Heart left ventricle (tissue), 16 donors: Measurements from ENCODE around the gene OOEP. TPM values are rescaled to one million over a fixed set of nuclear protein-coding genes. Genes with fewer than 3 reads are reported as not detected.

ENCODE experiments used
- ATAC-seq, 4 donors: fragments of 200-7000 bp; cut with Tn5 transposase; one replicate each; pipeline ENCODE4 v1.9.1; 2020 to 2022; ENCODE audit warnings: moderate library complexity in 4 of 4, mild to moderate bottlenecking in 3 of 4, moderate number of reproducible peaks in 1 of 4
- DNase-seq, 5 donors: peaks; one replicate each; pipeline ENCODE4 v3.0.0-alpha.2; 2020
- H3K27ac ChIP-seq, 12 donors: fragments of 200-600 bp; sonication (generic) in 4 of 12; one replicate each; pipeline versions ENCODE4 v1.5.0 to v1.8.0; 2016 to 2022; ENCODE audit warnings: mild to moderate bottlenecking in 2 of 12
- H3K27me3 ChIP-seq, 9 donors: fragments of 200-600 bp; sonication (generic) in 2 of 9; one replicate each; pipeline versions ENCODE4 v1.5.1 to v1.8.0; 2016 to 2022; ENCODE audit warnings: mild to moderate bottlenecking in 3 of 9
- H3K36me3 ChIP-seq, 9 donors: fragments of 200-600 bp; sonication (generic) in 2 of 9; one replicate each; pipeline versions ENCODE4 v1.5.0 to v1.8.0; 2018 to 2022; ENCODE audit warnings: mild to moderate bottlenecking in 2 of 9
- H3K4me1 ChIP-seq, 12 donors: fragments of 200-600 bp; sonication (generic) in 4 of 12; one replicate each; pipeline versions ENCODE4 v1.5.0 to v1.8.0; 2016 to 2022; ENCODE audit warnings: mild to moderate bottlenecking in 3 of 12
- H3K4me3 ChIP-seq, 12 donors: fragments of 200-600 bp; sonication (generic) in 4 of 12; one replicate each; pipeline versions ENCODE4 v1.5.0 to v1.8.0; 2017 to 2022; ENCODE audit warnings: mild to moderate bottlenecking in 9 of 12, moderate library complexity in 4 of 12
- H3K9me3 ChIP-seq, 12 donors: fragments of 200-600 bp; sonication (generic) in 4 of 12; one replicate each; pipeline versions ENCODE4 v1.5.0 to v1.8.0; 2016 to 2022; ENCODE audit warnings: mild to moderate bottlenecking in 1 of 12
- POLR2A ChIP-seq, 2 donors: fragments of 450-650 bp; IDR thresholded peaks; one replicate each; pipeline ENCODE4 v1.6.1; 2017; ENCODE audit warnings: antibody characterized with exemption in 2 of 2, mild to moderate bottlenecking in 2 of 2, moderate library complexity in 2 of 2
- whole genome bisulfite sequencing, 4 donors: extraction: QIAGEN DNeasy Blood & Tissue Kit in 2 of 4; methylation state at CpG; one replicate each; pipeline versions ENCODE4 v1.1.5 to v1.1.7; 2013 to 2018; 5-methylcytosine and 5-hydroxymethylcytosine counted together
- intact Hi-C, 10 donors: fragments of 100-400 bp; cut with DNase I; formaldehyde crosslinking; loops; one replicate each; pipeline versions ENCODE4 v1.11.1 to v1.14.2; 2022
- polyA plus RNA-seq, 2 donors: library from polyadenylated mRNA; stranded (reverse); fragments of 200-250 nt; gene quantifications; one replicate each; pipeline ENCODE4 v1.2.3, GENCODE V29; 2013
- total RNA-seq, 9 donors: library from RNA; depleted of rRNA in 2 of 9; stranded (reverse); fragments of >200 nt in 2 of 9; fragmentation: NEBNext Ultra II Directional in 3 of 9; extraction: Animal tissue kit (Norgen Biotek cat#: 25700) in 3 of 9; gene quantifications; one replicate each; pipeline versions ENCODE4 v1.1.0 to v1.2.4, GENCODE V29; 2016 to 2023
- TF ChIP-seq, protein P1 (sequence below), 12 donors: fragments of 200-600 bp; sonication (generic) in 4 of 12; IDR thresholded peaks; one replicate each; pipeline versions ENCODE4 v1.5.0 to v1.8.0; 2018 to 2022; ENCODE audit warnings: antibody characterized with exemption in 12 of 12, mild to moderate bottlenecking in 5 of 12
- donor health status: ischemic (EF 13 %, LVEDD 7.1; RV severe dilation, severe dysfunction).
- donor health status: healthy with polysubstance abuse.
- donor health status: DM: no; HTN: yes; CAD: no.
- donor health status: DM: no; HTN: no; CAD: no.
- donor health status: ischemic (EF 25% LVEDD 6.9; RV normal size, moderate dysfunction).
- donor health status: ischemic (EF 25% LVEDD 5.7; RV mildly dilated, moderate dysfunction).
- donor health status: healthy.
- donor health status: DM: yes; HTN: yes; CAD: no.
- donor health status: ischemic (EF 35%, LVEDD 5.7; RV mildly dilated, moderate dysfunction).
- donor health status: nonischemic (EF 11% LVEDD 7.7; RV severe dilation, severe dysfunction).
- donor health status: DM: yes; HTN: yes; CAD: no.
- donor health status: PGD.
- donor health status: ischemic (EF 29% LVEDD 5.4; RV normal size, mild dysfunction).
- donor health status: nonischemic (EF 23%, LVEDD 6.1; RV moderate dilation, normal function).

OOEP gene
- total and polyA plus RNA-seq, 11 donors = not detected

DNA sequence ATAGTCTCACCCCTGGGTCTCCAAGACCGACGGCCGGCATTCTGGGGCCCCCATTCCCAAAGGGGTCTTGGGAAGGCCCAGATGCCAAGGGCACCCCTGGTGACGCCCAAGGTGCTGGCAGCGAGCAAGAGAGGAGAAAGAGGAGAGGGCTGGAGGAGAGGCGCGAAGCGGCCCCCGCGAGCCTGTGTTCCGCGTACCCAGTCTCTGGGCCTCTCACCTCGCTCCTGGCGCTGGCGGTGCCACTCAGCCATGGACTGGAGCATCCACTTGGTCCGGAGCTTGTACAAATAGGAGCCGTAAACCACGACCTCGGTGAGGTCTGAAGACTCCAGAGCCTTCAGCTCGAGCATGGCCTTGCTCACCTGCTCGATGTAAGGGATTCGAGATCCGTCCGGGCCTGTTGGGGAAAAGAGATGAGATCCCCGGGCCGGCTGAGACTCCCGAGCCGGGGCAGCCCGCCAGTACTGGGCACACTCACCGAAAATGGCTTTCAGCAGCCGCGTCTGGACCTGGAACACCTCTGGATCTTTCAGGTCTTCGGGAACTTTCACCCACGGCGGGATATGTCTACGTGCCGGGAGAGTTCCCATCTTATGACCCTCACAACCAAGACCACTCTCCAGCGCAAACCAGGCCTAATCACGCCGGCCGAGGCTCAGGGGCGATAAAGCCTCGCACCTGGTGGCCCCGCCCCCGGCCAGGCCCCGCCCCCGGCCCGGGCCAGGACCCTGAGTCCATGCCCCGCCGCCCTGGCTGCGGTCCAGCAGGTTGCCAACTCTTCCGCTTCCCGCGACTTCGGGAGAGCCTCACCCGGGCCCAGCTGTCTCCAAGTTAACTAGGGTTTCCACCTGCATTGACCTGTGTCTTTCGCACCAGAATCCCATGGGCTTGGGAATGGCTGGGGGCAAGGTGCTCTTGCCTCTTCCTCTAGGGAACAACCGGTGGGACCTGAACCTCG lies 15.8 kb downstream of the OOEP start, which contains the start of gene DPPA5:
DPPA5 (minus strand) TSS at position 641 of the 958 bp plus-strand sequence; CDS start at position 590, 51 bp downstream.
- Histone ChIP-seq H3K36me3 (no peaks in the 10 kb centered on the region), H3K4me3 (no peak within 1 kb of the TSS), H3K9me3 (no peaks in the 10 kb centered on the region), H3K4me1 (no peaks in the 10 kb centered on the region), H3K27ac (no peak within 1 kb of the TSS), H3K27me3 (peaks cover 0 to 30% (median 5%) of the 10 kb centered on the region in 9 donors)
- no peak for ATAC-seq
- TF ChIP-seq, protein P1, sequence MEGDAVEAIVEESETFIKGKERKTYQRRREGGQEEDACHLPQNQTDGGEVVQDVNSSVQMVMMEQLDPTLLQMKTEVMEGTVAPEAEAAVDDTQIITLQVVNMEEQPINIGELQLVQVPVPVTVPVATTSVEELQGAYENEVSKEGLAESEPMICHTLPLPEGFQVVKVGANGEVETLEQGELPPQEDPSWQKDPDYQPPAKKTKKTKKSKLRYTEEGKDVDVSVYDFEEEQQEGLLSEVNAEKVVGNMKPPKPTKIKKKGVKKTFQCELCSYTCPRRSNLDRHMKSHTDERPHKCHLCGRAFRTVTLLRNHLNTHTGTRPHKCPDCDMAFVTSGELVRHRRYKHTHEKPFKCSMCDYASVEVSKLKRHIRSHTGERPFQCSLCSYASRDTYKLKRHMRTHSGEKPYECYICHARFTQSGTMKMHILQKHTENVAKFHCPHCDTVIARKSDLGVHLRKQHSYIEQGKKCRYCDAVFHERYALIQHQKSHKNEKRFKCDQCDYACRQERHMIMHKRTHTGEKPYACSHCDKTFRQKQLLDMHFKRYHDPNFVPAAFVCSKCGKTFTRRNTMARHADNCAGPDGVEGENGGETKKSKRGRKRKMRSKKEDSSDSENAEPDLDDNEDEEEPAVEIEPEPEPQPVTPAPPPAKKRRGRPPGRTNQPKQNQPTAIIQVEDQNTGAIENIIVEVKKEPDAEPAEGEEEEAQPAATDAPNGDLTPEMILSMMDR (IDR thresholded peaks at IDR 0.05) = no peak
- TF ChIP-seq POLR2A (IDR thresholded peaks at IDR 0.05) = no peak
- intact Hi-C loops = no loop called here
- 67 to 92% (median 85%) methylated on average over 44 to 59 of the region's 59 CpGs for WGBS, 4 donors
- no peak for DNase-seq

DNA sequence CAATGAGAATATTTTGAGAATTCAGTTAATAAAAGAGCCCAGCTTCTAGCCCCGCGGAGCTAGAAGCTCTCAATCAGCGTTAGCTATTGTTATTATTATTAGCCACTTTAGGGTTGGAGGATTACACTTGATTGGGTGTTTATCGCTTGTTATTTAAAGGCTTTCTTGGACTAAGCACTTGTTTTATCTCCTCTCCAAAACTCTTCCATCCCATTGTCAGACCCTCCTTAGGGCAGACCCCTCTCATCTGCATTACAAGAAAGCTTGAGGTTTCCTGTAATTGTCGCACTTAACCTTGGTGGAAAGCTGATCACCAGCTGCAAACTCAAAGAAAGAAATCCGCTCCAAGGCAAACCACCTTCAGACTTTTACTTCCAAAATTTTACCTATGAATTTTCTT lies 20.4 kb downstream of the OOEP start:
- DNase-seq (no peak), ATAC-seq (no peak)
- intact Hi-C loops = no loop called here
- no peak overlapping the region for H3K27ac ChIP-seq
- no peaks in the 10 kb centered on the region for H3K9me3 ChIP-seq
- no peaks in the 10 kb centered on the region for H3K36me3 ChIP-seq
- no peak for TF ChIP-seq POLR2A (IDR thresholded peaks at IDR 0.05)
- TF ChIP-seq, protein P1 (IDR thresholded peaks at IDR 0.05) = no peak
- peaks cover 6 to 59% (median 15%) of the 10 kb centered on the region in 9 donors for H3K27me3 ChIP-seq
- no peaks in the 10 kb centered on the region for H3K4me1 ChIP-seq
- no peak overlapping the region for H3K4me3 ChIP-seq
- WGBS, 4 donors = 18 to 22% (median 18%) methylated on average over 6 of the region's 6 CpGs

DNA sequence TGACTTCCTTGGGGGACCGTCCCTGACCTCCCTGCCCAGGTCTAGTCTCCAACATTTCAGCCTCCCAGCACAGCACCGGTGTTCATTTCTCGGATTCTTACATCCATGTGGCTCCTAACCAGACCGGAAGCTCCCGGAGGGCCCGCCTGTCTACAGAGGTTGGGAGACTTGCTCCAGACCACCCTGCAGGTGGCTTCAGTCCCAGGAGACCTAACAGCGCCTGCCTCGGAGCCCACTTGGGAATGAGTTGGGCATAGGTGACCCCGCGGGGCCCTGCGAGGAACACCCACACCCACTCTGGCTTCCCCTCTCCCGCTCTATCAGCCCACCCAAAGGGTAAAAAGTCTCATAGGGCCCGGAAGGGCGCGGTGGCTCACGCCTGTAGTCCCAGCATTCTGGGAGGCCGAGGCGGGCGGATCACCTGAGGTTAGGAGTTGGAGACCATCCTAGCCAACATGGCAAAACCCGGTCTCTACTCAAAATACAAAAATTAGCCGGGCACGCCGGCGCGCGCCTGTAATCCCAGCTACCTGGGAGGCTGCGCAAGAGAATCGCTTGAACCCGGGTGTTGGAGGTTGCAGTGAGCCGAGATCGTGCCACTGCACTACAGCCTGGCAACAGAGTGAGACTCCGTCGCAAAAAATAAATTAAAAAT lies 21.0 kb downstream of the OOEP start:
- DNase-seq (no peak), ATAC-seq (no peak)
- H3K36me3 ChIP-seq = no peaks in the 10 kb centered on the region
- H3K27ac ChIP-seq = no peak overlapping the region
- 36 to 48% (median 41%) methylated on average over 32 to 33 of the region's 33 CpGs for WGBS, 4 donors
- no peak for TF ChIP-seq POLR2A (IDR thresholded peaks at IDR 0.05)
- TF ChIP-seq, protein P1 (IDR thresholded peaks at IDR 0.05) = no peak
- H3K27me3 ChIP-seq = peaks cover 6 to 65% (median 15%) of the 10 kb centered on the region in 9 donors
- no peaks in the 10 kb centered on the region for H3K9me3 ChIP-seq
- H3K4me3 ChIP-seq = no peak overlapping the region
- intact Hi-C loops = no loop called here
- no peaks in the 10 kb centered on the region for H3K4me1 ChIP-seq

DNA sequence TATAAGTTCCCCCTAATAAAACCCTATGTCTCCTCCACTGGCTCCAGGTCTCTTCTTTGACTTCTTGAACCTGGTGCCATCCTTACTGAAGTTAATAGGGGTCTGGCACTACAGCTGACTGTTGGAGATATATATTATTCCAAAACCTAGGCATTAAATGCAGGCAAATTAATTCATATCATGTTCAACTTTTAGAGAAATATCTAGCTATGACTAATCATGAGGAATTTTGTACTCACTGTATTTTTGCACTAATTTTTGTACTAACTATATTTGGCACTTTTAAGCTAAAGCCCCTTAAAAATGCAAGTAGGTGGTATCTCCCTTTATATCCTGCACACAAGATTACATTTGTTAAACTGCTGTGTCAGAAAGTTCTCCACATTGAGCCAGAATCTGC lies 26.5 kb downstream of the OOEP start:
- Histone ChIP-seq H3K27ac (no peak overlapping the region), H3K27me3 (peaks cover 0 to 28% (median 4%) of the 10 kb centered on the region in 9 donors), H3K9me3 (no peaks in the 10 kb centered on the region), H3K4me1 (no peaks in the 10 kb centered on the region), H3K36me3 (no peaks in the 10 kb centered on the region), H3K4me3 (no peak overlapping the region)
- intact Hi-C loops = no loop called here
- no peak for DNase-seq
- ATAC-seq = no peak
- TF ChIP-seq, protein P1 (IDR thresholded peaks at IDR 0.05) = no peak
